ENCODE results near the gene HNRNPDL. TPM values are rescaled to one million over a fixed set of nuclear protein-coding genes. Genes with fewer than 3 reads are reported as not detected.

Gene HNRNPDL
- total and polyA plus RNA-seq, 12 donors = 129 to 184 (median 151) TPM

Other genes with a start within 250 kb of the HNRNPDL start
- 100 to 1,000 TPM; 117 to 144 (median 126) TPM for gene HNRNPD, start 56.5 kb downstream of the HNRNPDL start, total RNA-seq
- 100 to 1,000 TPM; 102 to 110 TPM for gene HNRNPD, start 56.5 kb downstream of the HNRNPDL start, polyA plus RNA-seq
- gene ENOPH1, start 128 bp upstream of the HNRNPDL start, total RNA-seq = 10 to 100 TPM; 13.9 to 18.5 (median 16.3) TPM
- 10 to 100 TPM; 22.6 to 28.1 TPM for gene ENOPH1, start 128 bp upstream of the HNRNPDL start, polyA plus RNA-seq
- 10 to 100 TPM in 8 of 10 donors, 1 to 10 TPM in 2; 8.5 to 22.7 (median 12.6) TPM for gene TMEM150C, start 131.5 kb upstream of the HNRNPDL start, total RNA-seq
- 10 to 100 TPM in 1 of 2 donors, 1 to 10 TPM in 1; 6.5 to 19.0 TPM for gene TMEM150C, start 131.5 kb upstream of the HNRNPDL start, polyA plus RNA-seq

Measured in heart right ventricle (tissue), 12 donors.